ENCODE measurements around the gene ASPA. TPM values are rescaled to one million over a fixed set of nuclear protein-coding genes. Genes with fewer than 3 reads are reported as not detected.

The ASPA gene
- total RNA-seq, 1 experiment from 2014 or later, result 0.04 TPM

DNA sequence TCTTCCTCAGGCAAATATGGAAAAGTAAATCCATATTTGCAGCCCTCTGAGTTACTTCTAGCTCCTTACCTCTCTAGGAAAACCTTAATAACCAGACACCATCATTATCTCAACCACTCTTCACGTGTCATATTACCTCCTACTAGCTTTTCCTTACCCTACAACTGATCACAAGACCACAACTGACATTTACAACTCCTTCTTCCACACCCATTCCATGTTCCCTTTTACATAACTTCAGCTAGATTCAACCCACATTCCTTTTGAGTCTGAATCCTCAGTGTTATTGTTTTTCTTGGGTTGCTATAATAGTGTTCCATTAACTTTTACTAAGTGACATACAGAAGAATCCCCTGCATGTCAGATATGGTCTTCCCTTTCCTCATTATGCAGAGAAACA lies 37.4 kb upstream of the ASPA start:
- no peak for DNase-seq (ENCODE audit: low spot score)
- no peak for ATAC-seq
- Mint-ChIP-seq H3K27me3 (ENCODE audit: low read depth) (no peaks in the 10 kb centered on the region; the same call in 1 of the 2 replicates), H3K4me3 (no peak overlapping the region), H3K36me3 (no peaks in the 10 kb centered on the region), H3K9me3 (peaks cover 1% of the 10 kb centered on the region; the same call in 1 of the 2 replicates), H3K4me1 (peaks cover 8% of the 10 kb centered on the region), H3K27ac (no peak overlapping the region)
- POLR2A ChIA-PET, result no interaction called here
- CTCF ChIA-PET, result no interaction called here
- TF ChIP-seq TCF7 (CRISPR knock-in tag; IDR thresholded peaks at IDR 0.05; ENCODE audit: low read depth) (no peak), OVOL2 (CRISPR knock-in tag; IDR thresholded peaks at IDR 0.05; ENCODE audit: borderline replicate concordance) (no peak), USF1 (CRISPR knock-in tag; IDR thresholded peaks at IDR 0.05) (no peak), NR2C2 (CRISPR knock-in tag; IDR thresholded peaks at IDR 0.05) (no peak), E2F1 (CRISPR knock-in tag; IDR thresholded peaks at IDR 0.05) (no peak)
- TF ChIP-seq, protein P1, sequence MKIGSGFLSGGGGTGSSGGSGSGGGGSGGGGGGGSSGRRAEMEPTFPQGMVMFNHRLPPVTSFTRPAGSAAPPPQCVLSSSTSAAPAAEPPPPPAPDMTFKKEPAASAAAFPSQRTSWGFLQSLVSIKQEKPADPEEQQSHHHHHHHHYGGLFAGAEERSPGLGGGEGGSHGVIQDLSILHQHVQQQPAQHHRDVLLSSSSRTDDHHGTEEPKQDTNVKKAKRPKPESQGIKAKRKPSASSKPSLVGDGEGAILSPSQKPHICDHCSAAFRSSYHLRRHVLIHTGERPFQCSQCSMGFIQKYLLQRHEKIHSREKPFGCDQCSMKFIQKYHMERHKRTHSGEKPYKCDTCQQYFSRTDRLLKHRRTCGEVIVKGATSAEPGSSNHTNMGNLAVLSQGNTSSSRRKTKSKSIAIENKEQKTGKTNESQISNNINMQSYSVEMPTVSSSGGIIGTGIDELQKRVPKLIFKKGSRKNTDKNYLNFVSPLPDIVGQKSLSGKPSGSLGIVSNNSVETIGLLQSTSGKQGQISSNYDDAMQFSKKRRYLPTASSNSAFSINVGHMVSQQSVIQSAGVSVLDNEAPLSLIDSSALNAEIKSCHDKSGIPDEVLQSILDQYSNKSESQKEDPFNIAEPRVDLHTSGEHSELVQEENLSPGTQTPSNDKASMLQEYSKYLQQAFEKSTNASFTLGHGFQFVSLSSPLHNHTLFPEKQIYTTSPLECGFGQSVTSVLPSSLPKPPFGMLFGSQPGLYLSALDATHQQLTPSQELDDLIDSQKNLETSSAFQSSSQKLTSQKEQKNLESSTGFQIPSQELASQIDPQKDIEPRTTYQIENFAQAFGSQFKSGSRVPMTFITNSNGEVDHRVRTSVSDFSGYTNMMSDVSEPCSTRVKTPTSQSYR (CRISPR knock-in tag; IDR thresholded peaks at IDR 0.05), result no peak
- TF ChIP-seq, protein P2, sequence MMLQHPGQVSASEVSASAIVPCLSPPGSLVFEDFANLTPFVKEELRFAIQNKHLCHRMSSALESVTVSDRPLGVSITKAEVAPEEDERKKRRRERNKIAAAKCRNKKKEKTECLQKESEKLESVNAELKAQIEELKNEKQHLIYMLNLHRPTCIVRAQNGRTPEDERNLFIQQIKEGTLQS (CRISPR knock-in tag; conservative IDR thresholded peaks at IDR 0.05), result no peak

- Mint-ChIP-seq H3K4me3 (no peak overlapping the region), H3K9me3 (no peaks in the 10 kb centered on the region), H3K27me3 (ENCODE audit: low read depth) (no peaks in the 10 kb centered on the region; the same call in 1 of the 2 replicates), H3K36me3 (no peaks in the 10 kb centered on the region), H3K27ac (no peak overlapping the region), H3K4me1 (peaks cover 8% of the 10 kb centered on the region)
- ChIA-PET CTCF (interaction anchor here (1.2 kb wide), 1 partner anchor 162 kb away, joined by 4 read pairs; no protein-coding TSS in a partner anchor), POLR2A (no interaction called here)
- ATAC-seq (no peak), DNase-seq (ENCODE audit: low spot score) (no peak)
- no peak for TF ChIP-seq ZNF671 (CRISPR knock-in tag; IDR thresholded peaks at IDR 0.05)
- TF ChIP-seq, protein P3, sequence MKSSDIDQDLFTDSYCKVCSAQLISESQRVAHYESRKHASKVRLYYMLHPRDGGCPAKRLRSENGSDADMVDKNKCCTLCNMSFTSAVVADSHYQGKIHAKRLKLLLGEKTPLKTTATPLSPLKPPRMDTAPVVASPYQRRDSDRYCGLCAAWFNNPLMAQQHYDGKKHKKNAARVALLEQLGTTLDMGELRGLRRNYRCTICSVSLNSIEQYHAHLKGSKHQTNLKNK (CRISPR knock-in tag; IDR thresholded peaks at IDR 0.05), result no peak
- TF ChIP-seq ZNF423 (CRISPR knock-in tag; IDR thresholded peaks at IDR 0.05), result no peak
- TF ChIP-seq ZBTB21 (CRISPR knock-in tag; IDR thresholded peaks at IDR 0.05; ENCODE audit: borderline replicate concordance), result no peak
- no peak for TF ChIP-seq SMAD4 (CRISPR knock-in tag; IDR thresholded peaks at IDR 0.05)
- no peak for TF ChIP-seq NR2C2 (CRISPR knock-in tag; IDR thresholded peaks at IDR 0.05)
- TF ChIP-seq, protein P4, sequence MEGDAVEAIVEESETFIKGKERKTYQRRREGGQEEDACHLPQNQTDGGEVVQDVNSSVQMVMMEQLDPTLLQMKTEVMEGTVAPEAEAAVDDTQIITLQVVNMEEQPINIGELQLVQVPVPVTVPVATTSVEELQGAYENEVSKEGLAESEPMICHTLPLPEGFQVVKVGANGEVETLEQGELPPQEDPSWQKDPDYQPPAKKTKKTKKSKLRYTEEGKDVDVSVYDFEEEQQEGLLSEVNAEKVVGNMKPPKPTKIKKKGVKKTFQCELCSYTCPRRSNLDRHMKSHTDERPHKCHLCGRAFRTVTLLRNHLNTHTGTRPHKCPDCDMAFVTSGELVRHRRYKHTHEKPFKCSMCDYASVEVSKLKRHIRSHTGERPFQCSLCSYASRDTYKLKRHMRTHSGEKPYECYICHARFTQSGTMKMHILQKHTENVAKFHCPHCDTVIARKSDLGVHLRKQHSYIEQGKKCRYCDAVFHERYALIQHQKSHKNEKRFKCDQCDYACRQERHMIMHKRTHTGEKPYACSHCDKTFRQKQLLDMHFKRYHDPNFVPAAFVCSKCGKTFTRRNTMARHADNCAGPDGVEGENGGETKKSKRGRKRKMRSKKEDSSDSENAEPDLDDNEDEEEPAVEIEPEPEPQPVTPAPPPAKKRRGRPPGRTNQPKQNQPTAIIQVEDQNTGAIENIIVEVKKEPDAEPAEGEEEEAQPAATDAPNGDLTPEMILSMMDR (IDR thresholded peaks at IDR 0.05), result no peak
- no peak for TF ChIP-seq EMX1 (CRISPR knock-in tag; IDR thresholded peaks at IDR 0.05)
- TF ChIP-seq ATF6 (CRISPR knock-in tag; IDR thresholded peaks at IDR 0.05), result no peak
- no peak for TF ChIP-seq GRHL2 (CRISPR knock-in tag; IDR thresholded peaks at IDR 0.05; ENCODE audit: insufficient replicate concordance, severe bottlenecking)
- TF ChIP-seq, protein P5, sequence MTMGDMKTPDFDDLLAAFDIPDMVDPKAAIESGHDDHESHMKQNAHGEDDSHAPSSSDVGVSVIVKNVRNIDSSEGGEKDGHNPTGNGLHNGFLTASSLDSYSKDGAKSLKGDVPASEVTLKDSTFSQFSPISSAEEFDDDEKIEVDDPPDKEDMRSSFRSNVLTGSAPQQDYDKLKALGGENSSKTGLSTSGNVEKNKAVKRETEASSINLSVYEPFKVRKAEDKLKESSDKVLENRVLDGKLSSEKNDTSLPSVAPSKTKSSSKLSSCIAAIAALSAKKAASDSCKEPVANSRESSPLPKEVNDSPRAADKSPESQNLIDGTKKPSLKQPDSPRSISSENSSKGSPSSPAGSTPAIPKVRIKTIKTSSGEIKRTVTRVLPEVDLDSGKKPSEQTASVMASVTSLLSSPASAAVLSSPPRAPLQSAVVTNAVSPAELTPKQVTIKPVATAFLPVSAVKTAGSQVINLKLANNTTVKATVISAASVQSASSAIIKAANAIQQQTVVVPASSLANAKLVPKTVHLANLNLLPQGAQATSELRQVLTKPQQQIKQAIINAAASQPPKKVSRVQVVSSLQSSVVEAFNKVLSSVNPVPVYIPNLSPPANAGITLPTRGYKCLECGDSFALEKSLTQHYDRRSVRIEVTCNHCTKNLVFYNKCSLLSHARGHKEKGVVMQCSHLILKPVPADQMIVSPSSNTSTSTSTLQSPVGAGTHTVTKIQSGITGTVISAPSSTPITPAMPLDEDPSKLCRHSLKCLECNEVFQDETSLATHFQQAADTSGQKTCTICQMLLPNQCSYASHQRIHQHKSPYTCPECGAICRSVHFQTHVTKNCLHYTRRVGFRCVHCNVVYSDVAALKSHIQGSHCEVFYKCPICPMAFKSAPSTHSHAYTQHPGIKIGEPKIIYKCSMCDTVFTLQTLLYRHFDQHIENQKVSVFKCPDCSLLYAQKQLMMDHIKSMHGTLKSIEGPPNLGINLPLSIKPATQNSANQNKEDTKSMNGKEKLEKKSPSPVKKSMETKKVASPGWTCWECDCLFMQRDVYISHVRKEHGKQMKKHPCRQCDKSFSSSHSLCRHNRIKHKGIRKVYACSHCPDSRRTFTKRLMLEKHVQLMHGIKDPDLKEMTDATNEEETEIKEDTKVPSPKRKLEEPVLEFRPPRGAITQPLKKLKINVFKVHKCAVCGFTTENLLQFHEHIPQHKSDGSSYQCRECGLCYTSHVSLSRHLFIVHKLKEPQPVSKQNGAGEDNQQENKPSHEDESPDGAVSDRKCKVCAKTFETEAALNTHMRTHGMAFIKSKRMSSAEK (CRISPR knock-in tag; IDR thresholded peaks at IDR 0.05; ENCODE audit: borderline replicate concordance), result no peak
- no peak for TF ChIP-seq OVOL2 (CRISPR knock-in tag; IDR thresholded peaks at IDR 0.05; ENCODE audit: borderline replicate concordance)
- no peak for TF ChIP-seq USF1 (CRISPR knock-in tag; IDR thresholded peaks at IDR 0.05)
- no peak for TF ChIP-seq JAZF1 (CRISPR knock-in tag; IDR thresholded peaks at IDR 0.05)
- TF ChIP-seq ZNF396 (CRISPR knock-in tag; IDR thresholded peaks at IDR 0.05; ENCODE audit: borderline replicate concordance), result no peak
- TF ChIP-seq MAX (CRISPR knock-in tag; IDR thresholded peaks at IDR 0.05), result no peak
These were observed 35.3 kb upstream of the ASPA start for GRCh38 chr17:3440451-3440850.

Measured in WTC11 (cell line).